WTC11 (cell line): ENCODE data around the gene EVX1.

Experiments used
- ATF2 ChIP-seq: sonication (generic); formaldehyde crosslinking; IDR thresholded peaks from 2 replicates; pipeline ENCODE4 v1.8.1; 2022; ENCODE audit warnings: low read depth, missing genetic modification reagents, borderline replicate concordance
- CTCF ChIP-seq: fragments of 200-600 bp; IDR thresholded peaks from 2 replicates; pipeline ENCODE4 v1.8.0; 2022; ENCODE audit warnings: antibody characterized with exemption
- IRF1 ChIP-seq: sonication (generic); formaldehyde crosslinking; IDR thresholded peaks from 2 replicates; pipeline ENCODE4 v1.8.0; 2023; ENCODE audit warnings: missing genetic modification reagents
- MLX ChIP-seq: sonication (generic); formaldehyde crosslinking; IDR thresholded peaks from 2 replicates; pipeline ENCODE4 v1.8.1; 2023; ENCODE audit warnings: mild to moderate bottlenecking, missing genetic modification reagents, moderate library complexity
- NR2C2 ChIP-seq: sonication (generic); formaldehyde crosslinking; IDR thresholded peaks from 2 replicates; pipeline ENCODE4 v1.8.0; 2022; ENCODE audit warnings: mild to moderate bottlenecking, missing genetic modification reagents
- PRDM15 ChIP-seq: sonication (generic); formaldehyde crosslinking; IDR thresholded peaks from 2 replicates; pipeline ENCODE4 v1.8.0; 2022; ENCODE audit warnings: missing genetic modification reagents
- RELA ChIP-seq: sonication (generic); formaldehyde crosslinking; IDR thresholded peaks from 2 replicates; pipeline ENCODE4 v1.8.1; 2022; ENCODE audit warnings: missing genetic modification reagents, mild to moderate bottlenecking, borderline replicate concordance
- SMAD4 ChIP-seq: sonication (generic); formaldehyde crosslinking; IDR thresholded peaks from 2 replicates; pipeline ENCODE4 v1.8.0; 2022; ENCODE audit warnings: mild to moderate bottlenecking, missing genetic modification reagents
- SP1 ChIP-seq: sonication (generic); formaldehyde crosslinking; conservative IDR thresholded peaks from 2 replicates; pipeline ENCODE4 v1.8.1; 2022; ENCODE audit warnings: missing genetic modification reagents
- TP53 ChIP-seq: sonication (generic); formaldehyde crosslinking; IDR thresholded peaks from 2 replicates; pipeline ENCODE4 v1.8.1; 2023; ENCODE audit warnings: mild to moderate bottlenecking, missing genetic modification reagents
- ZNF138 ChIP-seq: sonication (generic); formaldehyde crosslinking; conservative IDR thresholded peaks from 2 replicates; pipeline ENCODE4 v1.8.1; 2022; ENCODE audit warnings: mild to moderate bottlenecking, moderate library complexity, missing genetic modification reagents
- ZNF425 ChIP-seq: fragments of 250-450 bp; sonication (Bioruptor Pico); conservative IDR thresholded peaks from 2 replicates; pipeline ENCODE4 v1.9.0; 2021; ENCODE audit warnings: mild to moderate bottlenecking

GRCh38 chr7:27263781-27264180, 21.2 kb downstream of the EVX1 start:
- TF ChIP-seq CTCF (no peak), RELA (no peak), ZNF425 (CRISPR knock-in tag) (no peak), ZNF138 (CRISPR knock-in tag) (no peak), ATF2 (CRISPR knock-in tag) (no peak), IRF1 (no peak), MLX (no peak), PRDM15 (CRISPR knock-in tag) (no peak), NR2C2 (no peak), SMAD4 (no peak), TP53 (CRISPR knock-in tag) (no peak), SP1 (CRISPR knock-in tag) (no peak)
